NB4 (cell line): ENCODE data around the gene SRPRB.

ENCODE experiments used
- MAX ChIP-seq: IDR thresholded peaks from 2 replicates; pipeline ENCODE4 v1.6.1; 2011; ENCODE audit warnings: low read depth, low read length
- POLR2A ChIP-seq: IDR thresholded peaks from 2 replicates; pipeline ENCODE4 v1.6.1; 2011; ENCODE audit warnings: mild to moderate bottlenecking; ENCODE audit not compliant: insufficient read length; ENCODE audit errors: extremely low read depth
- TF ChIP-seq, protein P1 (sequence below): IDR thresholded peaks from one replicate; pipeline ENCODE4 v1.5.1; 2012; ENCODE audit warnings: low read depth, low read length

GRCh38 chr3:133868186-133868585 is 62.6 kb downstream of the SRPRB start:
- TF ChIP-seq MAX, result no peak
- TF ChIP-seq, protein P1, sequence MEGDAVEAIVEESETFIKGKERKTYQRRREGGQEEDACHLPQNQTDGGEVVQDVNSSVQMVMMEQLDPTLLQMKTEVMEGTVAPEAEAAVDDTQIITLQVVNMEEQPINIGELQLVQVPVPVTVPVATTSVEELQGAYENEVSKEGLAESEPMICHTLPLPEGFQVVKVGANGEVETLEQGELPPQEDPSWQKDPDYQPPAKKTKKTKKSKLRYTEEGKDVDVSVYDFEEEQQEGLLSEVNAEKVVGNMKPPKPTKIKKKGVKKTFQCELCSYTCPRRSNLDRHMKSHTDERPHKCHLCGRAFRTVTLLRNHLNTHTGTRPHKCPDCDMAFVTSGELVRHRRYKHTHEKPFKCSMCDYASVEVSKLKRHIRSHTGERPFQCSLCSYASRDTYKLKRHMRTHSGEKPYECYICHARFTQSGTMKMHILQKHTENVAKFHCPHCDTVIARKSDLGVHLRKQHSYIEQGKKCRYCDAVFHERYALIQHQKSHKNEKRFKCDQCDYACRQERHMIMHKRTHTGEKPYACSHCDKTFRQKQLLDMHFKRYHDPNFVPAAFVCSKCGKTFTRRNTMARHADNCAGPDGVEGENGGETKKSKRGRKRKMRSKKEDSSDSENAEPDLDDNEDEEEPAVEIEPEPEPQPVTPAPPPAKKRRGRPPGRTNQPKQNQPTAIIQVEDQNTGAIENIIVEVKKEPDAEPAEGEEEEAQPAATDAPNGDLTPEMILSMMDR, result no peak
- TF ChIP-seq POLR2A, result no peak
